ENCODE measurements around the gene CACNB1.

DNA sequence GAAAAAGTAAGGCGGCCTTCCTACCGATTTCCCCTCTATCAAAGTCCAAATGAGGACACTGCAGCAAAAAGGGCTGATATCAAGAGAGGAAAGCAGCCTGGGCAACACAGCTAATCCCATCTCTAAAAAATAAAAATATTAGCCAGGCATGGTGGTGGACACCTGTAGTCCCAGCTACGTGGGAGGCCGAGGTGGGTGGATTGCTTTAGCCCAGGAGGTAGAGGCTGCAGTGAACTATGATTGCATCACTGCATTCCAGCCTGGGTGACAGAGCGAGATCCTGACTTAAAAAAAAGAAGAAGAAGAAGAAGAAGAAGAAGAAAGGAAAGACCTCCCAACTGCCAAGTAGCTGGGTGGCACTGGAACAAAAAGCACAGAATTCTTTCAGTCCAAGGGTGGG is 14.4 kb downstream of the CACNB1 start:
- no peak for TF ChIP-seq CHD1 (IDR thresholded peaks at IDR 0.05; ENCODE audit: low read depth, low read length)
- TF ChIP-seq RAD21 (IDR thresholded peaks at IDR 0.05; ENCODE audit: low read length) = no peak
- TF ChIP-seq, protein P1, sequence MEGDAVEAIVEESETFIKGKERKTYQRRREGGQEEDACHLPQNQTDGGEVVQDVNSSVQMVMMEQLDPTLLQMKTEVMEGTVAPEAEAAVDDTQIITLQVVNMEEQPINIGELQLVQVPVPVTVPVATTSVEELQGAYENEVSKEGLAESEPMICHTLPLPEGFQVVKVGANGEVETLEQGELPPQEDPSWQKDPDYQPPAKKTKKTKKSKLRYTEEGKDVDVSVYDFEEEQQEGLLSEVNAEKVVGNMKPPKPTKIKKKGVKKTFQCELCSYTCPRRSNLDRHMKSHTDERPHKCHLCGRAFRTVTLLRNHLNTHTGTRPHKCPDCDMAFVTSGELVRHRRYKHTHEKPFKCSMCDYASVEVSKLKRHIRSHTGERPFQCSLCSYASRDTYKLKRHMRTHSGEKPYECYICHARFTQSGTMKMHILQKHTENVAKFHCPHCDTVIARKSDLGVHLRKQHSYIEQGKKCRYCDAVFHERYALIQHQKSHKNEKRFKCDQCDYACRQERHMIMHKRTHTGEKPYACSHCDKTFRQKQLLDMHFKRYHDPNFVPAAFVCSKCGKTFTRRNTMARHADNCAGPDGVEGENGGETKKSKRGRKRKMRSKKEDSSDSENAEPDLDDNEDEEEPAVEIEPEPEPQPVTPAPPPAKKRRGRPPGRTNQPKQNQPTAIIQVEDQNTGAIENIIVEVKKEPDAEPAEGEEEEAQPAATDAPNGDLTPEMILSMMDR (conservative IDR thresholded peaks at IDR 0.05; ENCODE audit: low read depth, low read length) = no peak
- TF ChIP-seq, protein P2, sequence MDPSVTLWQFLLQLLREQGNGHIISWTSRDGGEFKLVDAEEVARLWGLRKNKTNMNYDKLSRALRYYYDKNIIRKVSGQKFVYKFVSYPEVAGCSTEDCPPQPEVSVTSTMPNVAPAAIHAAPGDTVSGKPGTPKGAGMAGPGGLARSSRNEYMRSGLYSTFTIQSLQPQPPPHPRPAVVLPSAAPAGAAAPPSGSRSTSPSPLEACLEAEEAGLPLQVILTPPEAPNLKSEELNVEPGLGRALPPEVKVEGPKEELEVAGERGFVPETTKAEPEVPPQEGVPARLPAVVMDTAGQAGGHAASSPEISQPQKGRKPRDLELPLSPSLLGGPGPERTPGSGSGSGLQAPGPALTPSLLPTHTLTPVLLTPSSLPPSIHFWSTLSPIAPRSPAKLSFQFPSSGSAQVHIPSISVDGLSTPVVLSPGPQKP (IDR thresholded peaks at IDR 0.05; ENCODE audit: borderline replicate concordance, low read depth, low read length) = no peak
- no peak for TF ChIP-seq POLR2A (IDR thresholded peaks at IDR 0.05; ENCODE audit: low read depth, low read length)
- TF ChIP-seq MAZ (IDR thresholded peaks at IDR 0.05; ENCODE audit: borderline replicate concordance, low read depth, low read length) = no peak
- TF ChIP-seq MAFK (IDR thresholded peaks at IDR 0.05; ENCODE audit: low read depth, low read length) = no peak
- no peak for TF ChIP-seq MXI1 (IDR thresholded peaks at IDR 0.05; ENCODE audit: borderline replicate concordance, low read depth, low read length)
- peak; percentile 48 for TF ChIP-seq CEBPB (IDR thresholded peaks at IDR 0.05; ENCODE audit: low read depth, low read length)

All from IMR-90 (cell line).